ENCODE measurements around the gene FAM81A. TPM values are rescaled to one million over a fixed set of nuclear protein-coding genes. Genes with fewer than 3 reads are reported as not detected.
"Not testable (repeated sequence)": the region's sequence is repeated elsewhere in the genome, so short reads cannot be mapped to it uniquely, and the experiment has no call there.

The FAM81A gene
- total RNA-seq, 4 donors from 2014 or later = 0.27 to 14.3 (median 2.4) TPM

DNA sequence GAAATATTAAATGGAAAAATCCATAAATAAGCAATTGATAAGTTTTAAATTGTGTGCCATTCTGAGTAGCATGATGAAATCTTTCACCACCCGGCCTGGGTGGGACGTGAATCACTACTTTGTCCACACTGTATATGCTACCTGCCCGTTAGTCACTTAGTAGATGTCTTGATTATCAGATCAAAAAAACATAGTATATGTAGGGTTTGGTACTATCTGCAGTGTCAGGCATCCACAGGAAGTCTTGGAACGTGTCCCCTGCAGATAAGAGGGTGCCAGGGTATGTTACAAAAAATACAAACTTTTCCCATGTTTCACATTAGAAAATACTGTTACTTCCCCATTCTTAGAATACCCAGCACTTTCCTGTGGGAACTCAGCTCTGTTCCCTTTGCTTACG, 35.2 kb downstream of the FAM81A start:
- TF ChIP-seq, protein P1, sequence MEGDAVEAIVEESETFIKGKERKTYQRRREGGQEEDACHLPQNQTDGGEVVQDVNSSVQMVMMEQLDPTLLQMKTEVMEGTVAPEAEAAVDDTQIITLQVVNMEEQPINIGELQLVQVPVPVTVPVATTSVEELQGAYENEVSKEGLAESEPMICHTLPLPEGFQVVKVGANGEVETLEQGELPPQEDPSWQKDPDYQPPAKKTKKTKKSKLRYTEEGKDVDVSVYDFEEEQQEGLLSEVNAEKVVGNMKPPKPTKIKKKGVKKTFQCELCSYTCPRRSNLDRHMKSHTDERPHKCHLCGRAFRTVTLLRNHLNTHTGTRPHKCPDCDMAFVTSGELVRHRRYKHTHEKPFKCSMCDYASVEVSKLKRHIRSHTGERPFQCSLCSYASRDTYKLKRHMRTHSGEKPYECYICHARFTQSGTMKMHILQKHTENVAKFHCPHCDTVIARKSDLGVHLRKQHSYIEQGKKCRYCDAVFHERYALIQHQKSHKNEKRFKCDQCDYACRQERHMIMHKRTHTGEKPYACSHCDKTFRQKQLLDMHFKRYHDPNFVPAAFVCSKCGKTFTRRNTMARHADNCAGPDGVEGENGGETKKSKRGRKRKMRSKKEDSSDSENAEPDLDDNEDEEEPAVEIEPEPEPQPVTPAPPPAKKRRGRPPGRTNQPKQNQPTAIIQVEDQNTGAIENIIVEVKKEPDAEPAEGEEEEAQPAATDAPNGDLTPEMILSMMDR (IDR thresholded peaks at IDR 0.05) = no peak
- TF ChIP-seq POLR2A (IDR thresholded peaks at IDR 0.05) = no peak
- DNase-seq = no peak
- WGBS, 2 donors = 83 to 85% methylated on average over 5 of the region's 5 CpGs

DNA sequence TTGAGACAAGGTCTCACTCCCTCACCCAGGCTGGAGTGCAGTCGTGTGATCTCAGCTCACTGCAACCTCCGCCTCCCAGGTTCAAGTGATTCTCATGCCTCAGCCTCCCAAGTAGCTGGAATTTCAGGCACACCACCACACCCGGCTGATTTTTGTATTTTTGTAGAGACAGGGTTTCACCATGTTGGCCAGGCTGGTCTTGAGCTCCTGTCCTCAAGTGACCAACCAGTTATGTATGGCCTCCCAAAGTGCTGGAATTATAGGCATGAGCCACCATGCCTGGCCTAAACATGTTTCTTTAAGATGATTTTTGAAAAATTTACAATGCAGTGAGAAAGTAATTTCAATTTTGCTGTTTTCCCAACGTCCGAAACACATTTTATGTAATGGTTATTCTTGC, 37.2 kb downstream of the FAM81A start:
- DNase-seq; H3K9me3 ChIP-seq; H3K4me1 ChIP-seq; H3K27ac ChIP-seq; H3K4me3 ChIP-seq (replicated peaks in 1 of 3); H3K27me3 ChIP-seq; intact Hi-C loops (cut with DNase I); H3K36me3 ChIP-seq: not testable (repeated sequence)
- 89 to 90% methylated on average over 5 of the region's 5 CpGs for WGBS, 2 donors

More for the DNA sequence above, 35.2 kb downstream of the FAM81A start:
- H3K4me1 ChIP-seq = no peaks in the 10 kb centered on the region
- H3K27ac ChIP-seq = no peak overlapping the region
- intact Hi-C loops (cut with DNase I) = no loop called here
- H3K36me3 ChIP-seq = no peaks in the 10 kb centered on the region
- no peaks in the 10 kb centered on the region for H3K27me3 ChIP-seq
- H3K9me3 ChIP-seq = no peaks in the 10 kb centered on the region
- H3K4me3 ChIP-seq (replicated peaks in 1 of 3) = no peak overlapping the region

DNA sequence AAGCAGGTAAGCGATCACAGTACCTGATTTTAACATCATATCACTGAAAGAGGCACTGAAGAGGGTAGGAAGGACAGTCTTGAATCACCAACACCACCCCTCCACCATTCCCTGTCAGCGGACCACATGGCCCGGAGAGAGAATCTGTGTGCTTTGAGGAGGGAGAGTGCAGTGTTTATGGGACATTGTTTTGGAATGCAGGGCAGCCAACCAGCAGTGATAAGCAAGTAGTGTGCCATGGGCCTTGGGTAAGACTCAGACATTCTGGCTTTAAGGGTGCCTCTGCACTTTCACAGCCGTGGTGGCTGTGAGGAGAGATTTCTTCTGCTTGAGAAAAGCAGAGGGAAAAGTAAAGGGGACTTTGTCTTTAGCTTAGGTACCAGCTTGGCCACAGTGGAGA, 46.4 kb downstream of the FAM81A start:
- WGBS, 2 donors = 90 to 99% methylated on average over 4 of the region's 4 CpGs
- no peak for TF ChIP-seq POLR2A (IDR thresholded peaks at IDR 0.05)
- TF ChIP-seq, protein P1 (IDR thresholded peaks at IDR 0.05) = no peak
- DNase-seq = no peak
- Histone ChIP-seq H3K27ac (no peak overlapping the region), H3K27me3 (no peaks in the 10 kb centered on the region), H3K36me3 (no peaks in the 10 kb centered on the region), H3K4me3 (replicated peaks in 1 of 3) (no peak overlapping the region), H3K4me1 (no peaks in the 10 kb centered on the region), H3K9me3 (no peaks in the 10 kb centered on the region)
- intact Hi-C loops (cut with DNase I) = no loop called here

DNA sequence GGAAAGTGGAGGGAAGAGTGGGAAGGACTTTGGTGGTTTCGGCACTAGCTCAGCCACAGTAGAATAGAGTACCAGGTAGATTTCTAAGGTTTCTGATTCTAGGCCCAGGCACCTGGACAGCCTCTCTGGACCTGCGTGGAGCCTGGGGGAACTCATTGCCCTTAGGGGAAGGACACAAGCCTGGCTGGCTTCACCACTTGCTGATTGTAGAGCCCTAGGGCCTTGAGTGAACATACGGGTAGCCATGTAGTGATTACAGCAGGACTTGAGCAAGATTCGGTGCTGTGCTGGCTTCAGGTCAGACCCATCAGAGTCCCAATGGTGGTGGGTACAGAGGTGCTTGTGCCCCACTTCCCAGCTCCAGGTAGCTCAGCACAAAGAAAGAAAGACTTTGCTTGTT, 47.0 kb downstream of the FAM81A start:
- H3K36me3 ChIP-seq = no peaks in the 10 kb centered on the region
- no peak overlapping the region for H3K4me3 ChIP-seq (replicated peaks in 1 of 3)
- TF ChIP-seq, protein P1 (IDR thresholded peaks at IDR 0.05) = no peak
- no peak for TF ChIP-seq POLR2A (IDR thresholded peaks at IDR 0.05)
- WGBS, 2 donors = 92 to 100% methylated on average over 4 of the region's 4 CpGs
- intact Hi-C loops (cut with DNase I) = no loop called here
- H3K4me1 ChIP-seq = no peaks in the 10 kb centered on the region
- H3K9me3 ChIP-seq = no peaks in the 10 kb centered on the region
- no peak overlapping the region for H3K27ac ChIP-seq
- H3K27me3 ChIP-seq = no peaks in the 10 kb centered on the region
- no peak for DNase-seq

DNA sequence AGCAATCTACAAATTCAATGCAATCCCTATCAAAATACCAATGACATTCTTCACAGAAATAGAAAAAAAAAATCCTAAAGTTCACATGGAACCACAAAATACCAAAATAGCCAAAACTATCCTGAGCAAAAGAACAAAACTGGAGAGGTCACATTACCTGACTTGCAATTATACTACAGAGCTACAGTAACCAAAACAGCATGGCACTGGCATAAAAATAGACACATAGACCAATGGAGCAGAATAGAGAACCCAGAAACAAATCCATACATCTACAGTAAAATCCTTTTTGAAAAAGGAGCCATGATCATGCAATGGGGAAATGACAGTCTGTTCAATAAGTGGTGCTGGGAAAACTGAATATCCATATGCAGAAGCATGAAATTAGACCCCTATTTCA, 51.5 kb downstream of the FAM81A start:
- H3K36me3 ChIP-seq; H3K27me3 ChIP-seq; H3K9me3 ChIP-seq; DNase-seq; intact Hi-C loops (cut with DNase I); H3K27ac ChIP-seq; H3K4me1 ChIP-seq; H3K4me3 ChIP-seq (replicated peaks in 1 of 3): not testable (repeated sequence)

DNA sequence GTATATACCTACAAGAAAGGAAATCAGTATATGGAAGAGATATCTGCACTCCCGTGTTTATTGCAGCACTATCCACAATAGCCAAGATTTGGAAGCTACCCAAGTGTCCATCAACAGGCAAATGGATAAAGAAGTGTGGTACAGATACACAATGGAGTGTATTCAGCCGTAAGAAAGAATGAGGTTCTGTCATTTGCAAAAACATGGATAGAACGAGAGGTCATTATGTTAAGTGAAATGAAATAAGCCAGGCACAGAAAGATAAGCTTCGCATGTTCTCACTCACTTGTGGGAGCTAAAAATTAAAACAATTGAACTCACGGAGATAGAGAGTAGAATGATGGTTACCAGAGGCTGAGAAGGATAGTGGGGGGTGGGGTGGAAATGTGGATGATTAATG, 53.1 kb downstream of the FAM81A start:
- peaks cover 3 to 5% of the 10 kb centered on the region in 2 donors for H3K4me1 ChIP-seq
- DNase-seq = no peak
- no peaks in the 10 kb centered on the region for H3K9me3 ChIP-seq
- no peak overlapping the region for H3K4me3 ChIP-seq (replicated peaks in 1 of 3)
- intact Hi-C loops (cut with DNase I) = loop anchor here (5.0 to 10.0 kb wide), 2 partner anchors 246 to 514 kb away; no protein-coding TSS in a partner anchor
- no peaks in the 10 kb centered on the region for H3K27me3 ChIP-seq
- 52 to 62% methylated on average over 5 of the region's 5 CpGs for WGBS, 2 donors
- no peaks in the 10 kb centered on the region for H3K36me3 ChIP-seq
- no peak for TF ChIP-seq POLR2A (IDR thresholded peaks at IDR 0.05)
- TF ChIP-seq, protein P1 (IDR thresholded peaks at IDR 0.05) = no peak
- H3K27ac ChIP-seq = no peak overlapping the region

All from thyroid gland (tissue), 4 donors.